ENCODE data around the gene STX10.

STX10 gene

DNA sequence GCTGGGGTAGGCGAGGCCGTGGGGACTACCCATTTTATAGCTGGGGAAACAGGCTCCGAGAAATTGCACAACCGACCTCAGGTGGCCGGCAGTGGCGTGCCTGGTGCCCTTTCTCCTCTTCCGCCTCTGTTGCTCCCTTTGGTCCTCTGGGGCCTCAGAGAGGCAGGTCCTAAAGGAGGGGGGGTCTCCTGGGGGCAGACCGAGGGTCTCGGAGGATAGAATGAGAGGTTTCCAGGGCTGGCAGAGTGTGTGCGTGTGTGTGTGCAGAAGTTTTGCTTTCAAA lies 11.3 kb downstream of the STX10 start:
- DNase-seq = no peak

GRCh38 chr19:13138171-13138915 lies 11.8 kb downstream of the STX10 start:
- no peak for DNase-seq

- no peak for DNase-seq
Observed at GRCh38 chr19:13137290-13137794, 12.8 kb downstream of the STX10 start.

DNA sequence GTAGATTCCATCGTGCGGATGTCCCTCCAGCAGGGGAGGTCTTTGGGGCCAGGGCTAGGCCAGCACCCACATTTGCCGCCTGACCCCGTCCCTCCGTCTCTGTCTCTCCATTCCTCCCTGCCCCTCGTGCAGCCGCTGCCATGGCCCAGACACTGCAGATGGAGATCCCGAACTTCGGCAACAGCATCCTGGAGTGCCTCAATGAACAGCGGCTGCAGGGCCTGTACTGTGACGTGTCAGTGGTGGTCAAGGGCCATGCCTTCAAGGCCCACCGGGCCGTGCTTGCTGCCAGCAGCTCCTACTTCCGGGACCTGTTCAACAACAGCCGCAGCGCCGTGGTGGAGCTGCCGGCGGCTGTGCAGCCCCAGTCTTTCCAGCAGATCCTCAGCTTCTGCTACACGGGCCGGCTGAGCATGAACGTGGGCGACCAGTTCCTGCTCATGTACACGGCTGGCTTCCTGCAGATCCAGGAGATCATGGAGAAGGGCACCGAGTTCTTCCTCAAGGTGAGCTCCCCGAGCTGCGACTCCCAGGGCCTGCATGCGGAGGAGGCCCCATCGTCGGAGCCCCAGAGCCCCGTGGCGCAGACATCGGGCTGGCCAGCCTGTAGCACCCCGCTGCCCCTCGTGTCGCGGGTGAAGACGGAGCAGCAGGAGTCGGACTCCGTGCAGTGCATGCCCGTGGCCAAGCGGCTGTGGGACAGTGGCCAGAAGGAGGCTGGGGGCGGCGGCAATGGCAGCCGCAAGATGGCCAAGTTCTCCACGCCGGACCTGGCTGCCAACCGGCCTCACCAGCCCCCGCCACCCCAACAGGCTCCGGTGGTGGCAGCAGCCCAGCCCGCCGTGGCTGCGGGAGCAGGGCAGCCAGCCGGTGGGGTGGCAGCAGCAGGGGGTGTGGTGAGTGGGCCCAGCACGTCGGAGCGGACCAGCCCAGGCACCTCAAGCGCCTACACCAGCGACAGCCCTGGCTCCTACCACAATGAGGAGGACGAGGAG lies 14.8 kb downstream of the STX10 start:
- no peak for DNase-seq

DNA sequence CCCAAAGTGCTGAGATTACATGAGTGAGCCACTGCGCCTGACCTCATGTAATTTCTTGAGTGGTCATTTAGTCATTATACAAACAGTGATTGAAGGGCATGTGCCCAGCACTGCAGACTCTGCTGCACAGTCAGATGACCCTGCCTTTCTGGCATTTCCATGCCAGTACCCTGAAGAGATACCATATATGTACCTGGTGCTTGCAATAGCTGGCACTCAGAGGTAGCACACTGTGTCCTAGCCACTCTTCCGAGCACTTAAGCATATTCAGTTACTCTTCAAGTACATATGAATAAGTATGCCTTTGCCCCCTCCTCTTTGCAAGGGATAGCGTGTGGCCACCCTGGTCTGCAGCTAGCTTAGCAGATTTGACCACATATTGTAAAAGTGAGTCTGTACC lies 15.5 kb downstream of the STX10 start:
- DNase-seq = no peak

DNA sequence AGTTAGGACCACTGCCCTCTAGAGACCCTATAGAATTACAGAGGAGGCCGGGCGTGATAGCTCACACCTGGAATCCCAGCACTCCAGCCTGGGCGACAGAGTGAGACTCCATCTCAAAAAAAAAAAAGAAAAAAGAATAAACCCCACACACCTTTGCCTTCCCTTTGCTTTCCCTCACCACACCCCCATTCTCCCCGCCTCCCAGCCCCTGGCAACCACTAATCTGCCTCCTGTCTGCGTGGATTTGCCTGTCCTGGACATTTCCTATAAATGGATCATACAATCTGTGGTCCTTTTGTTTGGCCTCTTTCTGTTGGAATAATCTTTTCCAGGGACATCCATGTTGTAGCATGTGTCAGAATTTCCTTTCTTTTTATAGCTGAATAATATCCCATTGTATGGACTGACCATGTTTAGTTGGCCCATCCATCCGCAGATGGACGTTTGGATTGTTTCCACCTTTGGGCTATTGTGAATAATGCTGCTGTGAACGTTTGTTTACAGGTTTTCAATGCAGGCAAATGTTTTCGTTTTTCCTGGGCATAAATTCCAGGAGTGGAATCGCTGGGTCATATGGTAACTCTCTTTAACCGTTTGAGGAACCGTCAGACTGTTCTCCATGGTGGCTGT lies 16.8 kb downstream of the STX10 start:
- DNase-seq = no peak

- DNase-seq = peak; percentile 45 to 59
Observed at GRCh38 chr19:13132471-13133180, 17.5 kb downstream of the STX10 start.

DNA sequence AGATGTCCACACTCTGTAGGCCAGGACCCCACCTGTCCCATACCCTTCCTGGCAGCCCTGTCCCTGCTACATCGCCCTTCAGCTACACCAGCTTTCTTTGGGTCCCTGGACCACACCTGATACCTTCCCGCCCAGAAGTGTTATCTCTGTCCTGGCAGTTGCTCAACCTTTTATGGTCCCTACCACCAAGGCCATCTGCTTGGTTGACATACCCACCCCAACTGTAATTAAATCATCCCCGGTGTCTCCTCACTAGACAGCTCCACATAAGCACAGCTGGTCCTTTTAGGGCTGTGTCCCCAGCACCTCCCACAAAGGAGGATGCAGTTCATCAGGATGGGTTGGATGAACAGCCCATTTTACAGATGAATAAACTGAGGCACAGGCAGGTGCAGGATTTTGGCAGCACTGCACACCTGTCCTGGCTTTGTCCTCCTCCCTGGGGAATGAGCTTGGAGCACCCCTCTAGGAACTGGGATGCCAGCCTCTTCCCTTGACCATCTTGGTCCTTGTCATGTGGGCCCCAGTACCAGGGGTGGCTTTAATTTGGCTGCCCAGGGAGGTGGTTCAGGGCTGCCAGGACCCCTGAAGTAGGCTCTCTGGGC lies 19.2 kb downstream of the STX10 start:
- no peak for DNase-seq

GRCh38 chr19:13129384-13129783 lies 20.8 kb downstream of the STX10 start:
- DNase-seq = no peak

GRCh38 chr19:13128583-13128982 lies 21.6 kb downstream of the STX10 start:
- DNase-seq = no peak

GRCh38 chr19:13127811-13128575 lies 22.2 kb downstream of the STX10 start:
- DNase-seq = no peak

- no peak for DNase-seq
Observed at GRCh38 chr19:13127051-13127450, 23.1 kb downstream of the STX10 start.

DNA sequence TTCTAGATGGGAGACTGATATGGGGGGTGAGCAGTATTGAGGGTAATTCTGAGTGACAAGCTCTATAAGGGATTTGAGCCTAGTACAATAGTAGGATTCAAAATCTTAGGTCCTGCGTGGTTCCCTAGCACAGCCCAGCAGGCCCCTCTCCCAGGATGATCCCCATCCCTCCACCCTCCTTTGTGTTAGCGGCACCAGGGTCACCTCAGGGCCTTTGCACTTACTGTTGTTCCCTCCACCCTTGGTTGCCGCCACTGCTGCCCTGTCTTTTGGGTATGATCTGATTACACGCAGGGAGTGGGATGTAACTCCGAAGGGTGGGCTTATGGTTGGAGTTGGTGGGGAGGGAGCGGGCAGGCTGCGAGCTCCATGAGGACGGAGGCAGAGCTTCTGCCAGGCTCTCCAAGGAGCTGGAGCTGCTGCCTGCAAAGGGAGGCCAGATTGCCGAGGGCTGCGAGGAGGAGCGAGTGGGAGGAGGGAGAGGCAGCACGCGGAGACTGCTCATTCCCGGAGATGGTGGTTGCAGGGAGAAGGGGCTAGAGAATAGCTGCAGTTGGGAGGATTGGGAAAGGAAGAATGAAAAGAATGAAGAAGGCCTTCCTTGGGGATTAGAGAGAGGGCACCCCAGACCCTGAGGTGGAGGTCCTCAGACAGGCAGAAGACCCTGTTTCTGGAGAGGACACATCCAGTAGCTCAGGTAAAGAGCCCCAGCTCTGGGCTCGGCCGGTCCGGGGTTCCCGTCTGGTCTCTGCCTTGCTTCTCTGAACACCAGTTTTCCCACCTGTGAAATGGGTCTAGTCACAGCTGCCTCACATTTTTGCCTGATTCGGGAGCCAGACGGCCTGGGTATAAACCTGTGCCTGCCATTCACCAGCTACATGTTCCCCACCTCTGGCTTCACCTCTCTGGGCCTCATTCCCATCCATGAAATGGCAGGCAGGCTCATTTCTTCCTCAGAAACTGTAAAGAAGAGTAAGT lies 26.9 kb downstream of the STX10 start:
- no peak for DNase-seq

- DNase-seq = no peak
Observed at GRCh38 chr19:13122275-13122878, 27.8 kb downstream of the STX10 start.

- DNase-seq = no peak
Observed at GRCh38 chr19:13121551-13122274, 28.5 kb downstream of the STX10 start.

DNA sequence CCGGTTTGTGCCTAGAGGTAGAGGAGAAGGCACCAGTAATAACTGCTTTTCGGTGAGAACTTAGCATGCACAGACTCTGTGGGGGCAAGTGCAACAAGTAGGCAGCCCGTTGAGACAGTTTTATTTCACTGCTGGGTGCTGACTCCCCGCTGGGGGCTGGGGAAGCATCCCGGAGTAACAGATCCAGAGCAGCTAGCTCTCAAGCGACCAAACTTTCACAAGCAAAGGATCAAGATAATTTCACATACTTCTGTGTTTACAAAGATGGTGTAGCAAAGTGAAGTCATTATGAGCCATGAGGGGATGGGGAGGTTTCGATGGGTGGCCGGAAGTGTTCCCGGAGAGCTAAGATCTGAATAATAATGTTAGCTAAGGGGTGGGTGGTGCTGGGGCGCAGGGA lies 29.4 kb downstream of the STX10 start:
- no peak for DNase-seq

DNA sequence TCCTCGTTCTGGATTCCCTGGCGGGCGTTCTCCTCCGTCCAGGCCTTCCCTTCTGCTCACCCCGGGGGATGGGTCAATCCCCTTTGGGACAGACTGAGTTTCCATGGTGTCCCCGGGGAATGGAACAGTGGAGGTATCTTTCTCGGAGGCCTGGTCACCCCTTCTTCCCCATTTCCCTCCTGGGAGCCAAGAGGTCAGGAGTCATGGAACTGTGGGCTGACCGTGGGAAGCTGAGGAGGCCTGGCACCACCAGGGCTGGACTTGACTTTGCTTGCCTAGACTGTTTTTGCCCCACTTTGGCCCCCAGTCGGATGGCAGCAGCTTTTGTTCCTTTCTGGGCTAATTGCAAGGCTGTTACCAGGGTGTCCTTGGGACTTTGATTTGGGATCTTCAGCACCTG lies 30.1 kb downstream of the STX10 start:
- DNase-seq = no peak

GRCh38 chr19:13119627-13120026 lies 30.5 kb downstream of the STX10 start:
- no peak for DNase-seq

All from stimulated activated CD4-positive, alpha-beta T cell treated with anti-CD3 and anti-CD28 coated beads, Interleukin-2, amount 100 ng/mL, for 48 hours (primary cell).